GM19324 (cell line): Measurements from ENCODE around the gene RBM22.
"Not testable (repeated sequence)": the region's sequence is repeated elsewhere in the genome, so short reads cannot be mapped to it uniquely, and the experiment has no call there.

Experiments used
- ATAC-seq: cut with Tn5 transposase; IDR thresholded peaks from one replicate; pipeline ENCODE4 v1.9.1; 2021; ENCODE audit warnings: mild to moderate bottlenecking, moderate library complexity; ENCODE audit not compliant: unreplicated experiment, low FRiP score

The RBM22 gene

GRCh38 chr5:150700594-150701377 lies at the start of gene RBM22:
Gene RBM22 (minus strand): TSS chr5:150701062. CDS start chr5:150700985, 77 bp downstream.
- peak; percentile 96 for ATAC-seq

GRCh38 chr5:150750469-150750868 lies 49.6 kb upstream of the RBM22 start:
- no peak for ATAC-seq

GRCh38 chr5:150743142-150743488 lies 42.3 kb upstream of the RBM22 start:
- ATAC-seq, result not testable (repeated sequence)

GRCh38 chr5:150742455-150743141 lies 41.7 kb upstream of the RBM22 start:
- ATAC-seq, result not testable (repeated sequence)

GRCh38 chr5:150740992-150741391 lies 40.1 kb upstream of the RBM22 start:
- no peak for ATAC-seq

DNA sequence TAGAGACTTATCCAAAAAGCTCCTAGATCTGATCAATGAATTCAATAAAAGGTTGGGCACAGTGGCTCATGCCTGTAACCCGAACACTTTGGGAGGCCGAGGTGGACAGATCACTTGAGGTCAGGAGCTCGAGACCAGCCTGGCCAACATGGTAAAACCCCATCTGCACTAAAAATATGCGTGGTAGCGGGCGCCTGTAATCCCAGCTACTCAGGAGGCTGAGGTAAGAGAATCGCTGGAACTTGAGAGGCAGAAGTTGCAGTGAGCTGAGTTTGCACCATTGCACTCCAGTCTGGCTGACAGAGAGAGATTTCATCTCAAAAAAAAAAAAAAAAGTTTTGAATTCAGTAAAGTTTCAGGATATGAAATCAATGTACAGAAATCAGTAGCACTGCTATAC lies 38.0 kb upstream of the RBM22 start:
- no peak for ATAC-seq

GRCh38 chr5:150734579-150735384 lies 33.9 kb upstream of the RBM22 start:
- ATAC-seq, result peak; percentile 49

DNA sequence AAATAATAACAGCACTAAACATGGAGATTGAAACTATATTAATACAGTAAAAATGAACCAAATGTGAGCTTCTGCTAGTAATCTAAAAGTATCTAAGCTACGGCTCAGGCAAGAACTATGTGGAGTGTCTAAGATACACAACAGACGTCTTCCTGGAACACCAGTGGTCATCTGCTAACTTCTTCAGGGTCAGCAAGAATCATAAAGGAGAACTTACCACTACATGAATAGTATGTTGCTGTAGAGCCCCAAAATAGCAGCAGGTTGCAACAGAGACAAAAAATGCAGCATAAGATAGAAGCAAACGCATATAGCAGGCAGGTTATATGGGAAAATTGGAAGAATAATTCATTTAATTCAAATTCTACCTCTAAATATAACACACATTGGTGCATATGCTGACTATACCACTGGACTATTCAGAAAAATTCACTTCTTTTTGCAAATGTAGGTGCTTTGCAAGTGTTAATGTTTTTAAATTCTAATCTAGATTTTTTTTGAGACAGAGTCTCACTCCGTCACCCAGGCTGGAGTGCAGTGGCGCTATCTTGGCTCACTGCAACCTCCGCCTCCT lies 30.9 kb upstream of the RBM22 start:
- no peak for ATAC-seq

- no peak for ATAC-seq
Observed at GRCh38 chr5:150729859-150730258, 29.0 kb upstream of the RBM22 start.

- ATAC-seq, result no peak
Observed at GRCh38 chr5:150723845-150724244, 23.0 kb upstream of the RBM22 start.

DNA sequence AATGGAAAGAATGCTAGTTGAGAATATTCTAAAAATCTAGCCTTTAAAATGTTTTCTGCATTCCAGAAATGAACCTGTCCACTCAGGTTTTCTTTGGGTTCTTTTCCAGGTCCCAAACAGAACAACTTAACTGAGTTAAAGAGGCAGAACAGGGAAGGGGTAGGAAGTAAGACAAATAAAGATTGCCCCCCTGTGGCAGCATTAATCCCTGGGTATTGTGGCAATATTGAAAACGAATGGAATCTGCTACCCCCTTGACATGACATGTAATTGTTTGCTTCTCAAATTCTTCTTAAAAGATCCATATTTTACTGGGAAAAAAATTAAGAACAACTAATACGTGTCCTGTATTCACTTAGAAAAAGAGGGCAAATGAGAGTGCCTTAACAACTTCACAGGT lies 9.3 kb upstream of the RBM22 start:
- ATAC-seq, result no peak

DNA sequence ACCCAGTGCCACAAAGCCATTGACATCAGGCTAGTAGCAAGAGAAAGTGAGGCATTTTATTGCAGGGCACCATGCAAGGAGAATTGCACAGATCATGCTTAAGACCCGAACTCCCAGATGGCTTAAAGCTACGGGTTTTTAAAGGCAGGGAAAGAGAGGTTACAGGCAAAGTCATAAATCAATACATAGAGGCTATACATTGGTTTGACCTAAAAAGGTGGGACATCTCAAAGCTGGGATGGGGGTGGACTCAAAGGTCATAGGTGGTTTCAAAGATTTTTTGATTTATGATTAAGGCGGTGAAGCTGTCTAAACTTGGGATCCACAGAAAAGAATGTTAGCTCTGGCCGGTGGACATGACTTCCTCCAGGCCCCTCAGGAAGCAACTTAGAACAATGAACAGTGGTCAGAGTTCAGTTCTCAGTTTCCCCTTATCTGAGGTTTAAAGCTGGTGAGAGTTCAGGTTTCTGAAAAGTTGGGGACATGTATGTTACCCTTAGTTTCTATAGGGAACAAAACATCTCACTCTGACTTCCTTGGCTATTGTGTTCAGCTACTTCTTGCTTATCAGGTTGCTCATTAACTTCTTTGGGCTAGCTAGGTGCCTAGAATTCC lies 6.0 kb upstream of the RBM22 start:
- ATAC-seq, result no peak

- no peak for ATAC-seq
Observed at GRCh38 chr5:150703762-150704161, 2.9 kb upstream of the RBM22 start.

- peak; percentile 1 for ATAC-seq
Observed at GRCh38 chr5:150700246-150700593, 642 bp downstream of the RBM22 start.

DNA sequence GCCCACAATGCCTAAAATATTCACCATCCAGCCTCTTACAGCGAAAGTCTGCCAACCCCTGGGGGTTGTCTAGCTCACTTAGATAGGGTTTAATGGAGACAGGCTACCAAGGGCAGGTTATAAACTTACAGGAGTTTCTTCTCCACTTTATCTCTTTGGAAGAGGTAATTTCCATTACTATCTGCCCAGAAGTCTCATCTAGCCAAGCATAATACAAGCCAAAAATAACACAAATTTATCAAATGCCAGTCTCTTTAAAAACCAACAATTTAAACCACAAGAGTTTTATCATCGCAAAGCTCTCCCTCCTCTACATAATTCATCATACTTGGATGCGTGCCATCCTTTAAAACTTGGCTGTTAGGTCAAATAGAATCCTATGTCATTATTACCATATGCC lies 6.2 kb downstream of the RBM22 start:
- ATAC-seq, result no peak

DNA sequence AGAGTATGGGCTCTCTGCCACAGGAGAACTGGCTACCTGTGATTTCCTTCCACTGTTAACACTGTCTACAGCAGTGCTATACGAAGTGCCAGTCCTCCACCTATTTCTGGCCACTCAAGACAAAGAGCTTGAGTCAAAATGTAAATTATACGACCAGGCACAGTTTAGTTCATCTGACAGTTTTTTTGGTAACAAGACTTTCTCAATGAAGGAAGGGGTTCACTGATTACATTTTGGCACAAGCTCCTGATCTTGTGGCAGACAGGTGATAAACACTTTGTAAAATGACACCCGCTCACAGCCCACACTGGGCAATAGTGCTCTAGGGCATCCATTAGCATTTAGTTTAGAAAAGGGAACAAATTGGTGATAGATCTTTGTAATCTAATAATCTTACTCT lies 8.6 kb downstream of the RBM22 start:
- no peak for ATAC-seq

- no peak for ATAC-seq
Observed at GRCh38 chr5:150690760-150691159, 10.1 kb downstream of the RBM22 start.

DNA sequence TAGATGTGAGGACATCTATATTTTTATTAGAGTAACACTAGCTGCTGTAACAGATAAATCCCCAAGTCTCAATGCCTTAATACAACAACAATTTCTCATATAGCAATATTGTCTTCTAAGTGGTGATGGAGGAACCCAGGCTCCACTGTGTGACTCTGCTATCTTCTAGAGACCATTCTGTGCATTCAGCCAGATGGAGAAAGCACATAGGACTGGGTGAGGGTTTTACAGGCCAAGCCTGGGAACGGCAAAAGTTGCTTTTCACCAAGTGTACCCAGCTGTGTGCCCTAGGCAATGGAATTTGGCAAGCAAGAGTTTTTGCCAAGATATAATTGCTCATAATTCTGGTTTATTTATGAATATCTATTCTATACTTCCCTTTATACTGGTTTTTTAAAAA lies 11.7 kb downstream of the RBM22 start:
- ATAC-seq, result no peak

DNA sequence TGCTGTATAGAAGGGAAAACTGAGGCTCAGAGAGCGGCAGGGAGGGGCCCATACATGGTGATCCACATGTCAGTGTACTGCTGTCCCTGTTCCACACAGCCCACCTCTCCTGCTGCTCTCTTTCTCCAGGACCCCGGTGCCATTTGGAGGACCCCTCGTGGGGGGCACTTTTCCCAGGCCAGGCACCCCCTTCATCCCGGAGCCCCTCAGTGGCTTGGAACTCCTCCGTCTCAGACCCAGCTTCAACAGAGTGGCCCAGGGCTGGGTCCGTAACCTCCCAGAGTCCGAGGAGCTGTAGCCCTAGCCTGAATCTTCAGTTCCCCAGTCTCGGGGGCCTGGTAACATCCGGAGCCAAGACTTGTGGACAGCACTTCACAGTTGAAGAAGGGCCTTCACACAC lies 24.3 kb downstream of the RBM22 start:
- ATAC-seq, result no peak

- ATAC-seq, result no peak
Observed at GRCh38 chr5:150675069-150675468, 25.8 kb downstream of the RBM22 start.
